GM23338 (cell line): ENCODE data around the gene CAMSAP1. TPM values are rescaled to one million over a fixed set of nuclear protein-coding genes. Genes with fewer than 3 reads are reported as not detected.

ENCODE experiments used
- ATAC-seq: fragments of 200-7000 bp; cut with Tn5 transposase; 3 replicates; pipeline ENCODE4 v1.9.1; 2020
- DNase-seq: peaks from one replicate; pipeline ENCODE4 v3.0.0-alpha.2; 2015; ENCODE audit warnings: low spot score
- H2AFZ ChIP-seq: fragments of 200-600 bp; sonication (generic); 2 replicates; pipeline ENCODE4 v1.8.0; 2016; ENCODE audit warnings: antibody characterized with exemption, mild to moderate bottlenecking, moderate library complexity
- H3F3A ChIP-seq: fragments of 200-600 bp; sonication (generic); replicated peaks from 2 replicates; pipeline ENCODE4 v1.8.0; 2017; ENCODE audit warnings: antibody characterized with exemption, mixed run types, low read depth
- H3K27ac ChIP-seq: fragments of 200-600 bp; sonication (generic); 2 replicates; pipeline ENCODE4 v1.6.1; 2016; ENCODE audit warnings: low read depth
- H3K27me3 ChIP-seq: fragments of 200-600 bp; sonication (generic); 2 replicates; pipeline ENCODE4 v1.8.0; 2016; ENCODE audit warnings: mild to moderate bottlenecking, mixed run types, moderate library complexity; ENCODE audit not compliant: insufficient read depth
- H3K36me3 ChIP-seq: fragments of 200-600 bp; sonication (generic); 2 replicates; pipeline ENCODE4 v1.8.0; 2016; ENCODE audit warnings: mild to moderate bottlenecking; ENCODE audit not compliant: insufficient read depth
- H3K4me1 ChIP-seq: fragments of 200-600 bp; sonication (generic); 2 replicates; pipeline ENCODE4 v1.8.0; 2016; ENCODE audit warnings: mild to moderate bottlenecking, moderate library complexity; ENCODE audit not compliant: insufficient read depth
- H3K4me2 ChIP-seq: fragments of 200-600 bp; sonication (generic); 2 replicates; pipeline ENCODE4 v1.7.1; 2017; ENCODE audit warnings: mixed run types
- H3K4me3 ChIP-seq: fragments of 200-600 bp; sonication (generic); 2 replicates; pipeline ENCODE4 v1.6.1; 2016; ENCODE audit warnings: mixed run types
- H3K79me2 ChIP-seq: fragments of 200-600 bp; sonication (generic); replicated peaks from 2 replicates; pipeline ENCODE4 v1.8.0; 2017; ENCODE audit warnings: mild to moderate bottlenecking; ENCODE audit not compliant: insufficient read depth
- H3K9me2 ChIP-seq: fragments of 200-600 bp; sonication (generic); 2 replicates; pipeline ENCODE4 v1.8.0; 2017; ENCODE audit not compliant: insufficient read depth
- H4K20me1 ChIP-seq: fragments of 200-600 bp; sonication (generic); replicated peaks from 2 replicates; pipeline ENCODE4 v1.8.0; 2017; ENCODE audit warnings: mild to moderate bottlenecking; ENCODE audit not compliant: insufficient read depth
- H3K27ac Mint-ChIP-seq: 2 replicates; pipeline ENCODE4 v1.8.0; 2020; ENCODE audit warnings: inconsistent platforms, mild to moderate bottlenecking, moderate library complexity, mixed read lengths
- H3K27me3 Mint-ChIP-seq: 3 replicates; pipeline ENCODE4 v1.8.0; 2022; ENCODE audit warnings: low read depth, mild to moderate bottlenecking, moderate library complexity, mixed read lengths, inconsistent platforms; ENCODE audit not compliant: insufficient read depth, poor library complexity
- H3K36me3 Mint-ChIP-seq: 3 replicates; pipeline ENCODE4 v1.8.0; 2021; ENCODE audit warnings: low read depth, mild to moderate bottlenecking, inconsistent platforms, moderate library complexity, mixed read lengths
- H3K4me1 Mint-ChIP-seq: 3 replicates; pipeline ENCODE4 v1.8.0; 2020; ENCODE audit warnings: mild to moderate bottlenecking, inconsistent platforms, mixed read lengths
- H3K4me3 Mint-ChIP-seq: 3 replicates; pipeline ENCODE4 v1.8.0; 2021; ENCODE audit warnings: moderate library complexity, mild to moderate bottlenecking, inconsistent platforms, mixed read lengths
- H3K9me3 Mint-ChIP-seq: 3 replicates; pipeline ENCODE4 v1.8.0; 2020; ENCODE audit warnings: moderate library complexity, mild to moderate bottlenecking, inconsistent platforms, mixed read lengths
- CREB1 ChIP-seq: fragments of 250-450 bp; sonication (Bioruptor Pico); IDR thresholded peaks from 2 replicates; pipeline ENCODE4 v1.5.0; 2020; ENCODE audit warnings: low read depth, mild to moderate bottlenecking, moderate library complexity
- CTCF ChIP-seq, 2 experiments: fragments of 200-600 bp in 1 of 2; sonication (generic) in 1 of 2; conservative IDR thresholded peaks; 2 replicates each; pipeline versions ENCODE4 v1.5.1 to v1.6.1; 2016 to 2017; ENCODE audit warnings: antibody characterized with exemption in 2 of 2, low read depth in 2 of 2, mild to moderate bottlenecking in 2 of 2, moderate library complexity in 1 of 2
- EZH2 ChIP-seq: fragments of 200-600 bp; sonication (generic); IDR thresholded peaks from one replicate; pipeline ENCODE4 v1.8.0; 2017; ENCODE audit warnings: antibody characterized with exemption, mild to moderate bottlenecking, low read depth; ENCODE audit not compliant: unreplicated experiment
- EZH2phosphoT487 ChIP-seq: fragments of 200-600 bp; sonication (generic); IDR thresholded peaks from one replicate; pipeline ENCODE4 v1.8.1; 2018; ENCODE audit warnings: antibody characterized with exemption; ENCODE audit not compliant: unreplicated experiment
- JUNB ChIP-seq: IDR thresholded peaks from one replicate; pipeline ENCODE4 v1.6.1; 2016; ENCODE audit warnings: antibody characterized with exemption; ENCODE audit not compliant: unreplicated experiment
- NANOG ChIP-seq: IDR thresholded peaks from 2 replicates; pipeline ENCODE4 v1.6.1; 2016; ENCODE audit warnings: antibody characterized with exemption, borderline replicate concordance
- POLR2AphosphoS5 ChIP-seq: IDR thresholded peaks from 2 replicates; pipeline ENCODE4 v1.6.1; 2016; ENCODE audit warnings: antibody characterized with exemption, low read depth
- STAT1 ChIP-seq: IDR thresholded peaks from one replicate; pipeline ENCODE4 v1.6.1; 2016; ENCODE audit warnings: antibody characterized with exemption; ENCODE audit not compliant: unreplicated experiment
- ZNF114 ChIP-seq: fragments of 250-450 bp; sonication (Bioruptor Pico); IDR thresholded peaks from 2 replicates; pipeline ENCODE4 v1.5.0; 2020; ENCODE audit warnings: mild to moderate bottlenecking, moderate library complexity
- ZNF331 ChIP-seq: fragments of 250-450 bp; sonication (Bioruptor Pico); IDR thresholded peaks from 2 replicates; pipeline ENCODE4 v1.5.0; 2020; ENCODE audit warnings: low read depth, mild to moderate bottlenecking, moderate library complexity
- ZNF462 ChIP-seq: fragments of 250-450 bp; sonication (Bioruptor Pico); IDR thresholded peaks from 2 replicates; pipeline ENCODE4 v1.5.0; 2020; ENCODE audit warnings: mild to moderate bottlenecking, moderate library complexity
- polyA plus RNA-seq: library from polyadenylated mRNA; unstranded; fragments of >200 nt; fragmentation: Nextera tagmentation; extraction: Ambion mirVana; gene quantifications from 2 replicates; pipeline ENCODE4 v1.2.1, GENCODE V29; 2016
- total RNA-seq: library from RNA; depleted of rRNA; stranded (reverse); fragments of >200 nt; shearing (Covaris generic); gene quantifications from 2 replicates; pipeline ENCODE4 v1.2.3, GENCODE V29; 2014
- TF ChIP-seq, protein P1 (sequence below): IDR thresholded peaks from one replicate; pipeline ENCODE4 v1.6.1; 2018; ENCODE audit warnings: antibody characterized with exemption; ENCODE audit not compliant: unreplicated experiment
- TF ChIP-seq, protein P2 (sequence below): IDR thresholded peaks from 2 replicates; pipeline ENCODE4 v1.6.1; 2016; ENCODE audit warnings: antibody characterized with exemption

CAMSAP1 gene
- total and polyA plus RNA-seq, 2 experiments from 2014 or later, result 6.9 to 75.4 TPM

DNA sequence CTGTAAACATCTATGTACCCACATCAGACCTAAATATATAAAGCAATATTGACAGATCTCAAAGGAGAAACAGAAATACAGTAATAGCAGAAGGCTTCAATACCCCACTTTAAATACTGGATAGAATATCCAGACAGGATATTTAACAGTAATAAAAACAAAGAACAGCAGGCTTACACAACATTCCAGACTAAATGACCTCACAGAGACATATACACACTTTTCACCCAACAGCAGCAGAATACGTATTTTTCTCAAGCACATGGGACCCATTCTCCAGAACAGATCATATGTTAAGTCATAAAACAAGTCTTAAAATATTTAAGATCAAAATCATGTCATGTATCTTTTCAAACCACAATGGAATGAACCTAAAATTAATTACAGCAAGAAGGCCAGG, 76.8 kb downstream of the CAMSAP1 start:
- no peak overlapping the region for H3K27ac Mint-ChIP-seq
- peaks cover 3% of the 10 kb centered on the region for H3K27me3 Mint-ChIP-seq
- ATAC-seq (no peak), DNase-seq (no peak)
- H3K36me3 Mint-ChIP-seq, result peaks cover 19% of the 10 kb centered on the region; the same call in 2 of the 3 replicates
- H3F3A ChIP-seq, result no peaks in the 10 kb centered on the region
- no peaks in the 10 kb centered on the region for H3K27me3 ChIP-seq
- H3K4me3 ChIP-seq, result no peak overlapping the region
- no peaks in the 10 kb centered on the region for H3K4me1 Mint-ChIP-seq
- no peak overlapping the region for H3K27ac ChIP-seq
- H4K20me1 ChIP-seq, result peaks cover 36% of the 10 kb centered on the region
- H3K4me3 Mint-ChIP-seq, result no peak overlapping the region
- H3K36me3 ChIP-seq, result no peaks in the 10 kb centered on the region; the same call in 1 of the 2 replicates
- no peak overlapping the region for H2AFZ ChIP-seq
- no peak overlapping the region for H3K4me2 ChIP-seq
- H3K9me3 Mint-ChIP-seq, result 0 out of 3 replicates have a peak, but pooled peaks cover 4% of the 10 kb centered on the region
- H3K9me2 ChIP-seq, result no peaks in the 10 kb centered on the region
- H3K79me2 ChIP-seq, result peaks cover 88% of the 10 kb centered on the region
- H3K4me1 ChIP-seq, result no peaks in the 10 kb centered on the region
- TF ChIP-seq ZNF462 (CRISPR knock-in tag) (no peak), JUNB (no peak), ZNF114 (CRISPR knock-in tag) (no peak), EZH2phosphoT487 (no peak), POLR2AphosphoS5 (no peak), EZH2 (no peak), CREB1 (CRISPR knock-in tag) (no peak), STAT1 (no peak), CTCF (conservative IDR thresholded peaks at IDR 0.05; ENCODE audit: low read depth in 2 of 2) (no peak), ZNF331 (CRISPR knock-in tag) (no peak), NANOG (no peak)
- TF ChIP-seq, protein P1, sequence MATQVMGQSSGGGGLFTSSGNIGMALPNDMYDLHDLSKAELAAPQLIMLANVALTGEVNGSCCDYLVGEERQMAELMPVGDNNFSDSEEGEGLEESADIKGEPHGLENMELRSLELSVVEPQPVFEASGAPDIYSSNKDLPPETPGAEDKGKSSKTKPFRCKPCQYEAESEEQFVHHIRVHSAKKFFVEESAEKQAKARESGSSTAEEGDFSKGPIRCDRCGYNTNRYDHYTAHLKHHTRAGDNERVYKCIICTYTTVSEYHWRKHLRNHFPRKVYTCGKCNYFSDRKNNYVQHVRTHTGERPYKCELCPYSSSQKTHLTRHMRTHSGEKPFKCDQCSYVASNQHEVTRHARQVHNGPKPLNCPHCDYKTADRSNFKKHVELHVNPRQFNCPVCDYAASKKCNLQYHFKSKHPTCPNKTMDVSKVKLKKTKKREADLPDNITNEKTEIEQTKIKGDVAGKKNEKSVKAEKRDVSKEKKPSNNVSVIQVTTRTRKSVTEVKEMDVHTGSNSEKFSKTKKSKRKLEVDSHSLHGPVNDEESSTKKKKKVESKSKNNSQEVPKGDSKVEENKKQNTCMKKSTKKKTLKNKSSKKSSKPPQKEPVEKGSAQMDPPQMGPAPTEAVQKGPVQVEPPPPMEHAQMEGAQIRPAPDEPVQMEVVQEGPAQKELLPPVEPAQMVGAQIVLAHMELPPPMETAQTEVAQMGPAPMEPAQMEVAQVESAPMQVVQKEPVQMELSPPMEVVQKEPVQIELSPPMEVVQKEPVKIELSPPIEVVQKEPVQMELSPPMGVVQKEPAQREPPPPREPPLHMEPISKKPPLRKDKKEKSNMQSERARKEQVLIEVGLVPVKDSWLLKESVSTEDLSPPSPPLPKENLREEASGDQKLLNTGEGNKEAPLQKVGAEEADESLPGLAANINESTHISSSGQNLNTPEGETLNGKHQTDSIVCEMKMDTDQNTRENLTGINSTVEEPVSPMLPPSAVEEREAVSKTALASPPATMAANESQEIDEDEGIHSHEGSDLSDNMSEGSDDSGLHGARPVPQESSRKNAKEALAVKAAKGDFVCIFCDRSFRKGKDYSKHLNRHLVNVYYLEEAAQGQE, result no peak
- TF ChIP-seq, protein P2, sequence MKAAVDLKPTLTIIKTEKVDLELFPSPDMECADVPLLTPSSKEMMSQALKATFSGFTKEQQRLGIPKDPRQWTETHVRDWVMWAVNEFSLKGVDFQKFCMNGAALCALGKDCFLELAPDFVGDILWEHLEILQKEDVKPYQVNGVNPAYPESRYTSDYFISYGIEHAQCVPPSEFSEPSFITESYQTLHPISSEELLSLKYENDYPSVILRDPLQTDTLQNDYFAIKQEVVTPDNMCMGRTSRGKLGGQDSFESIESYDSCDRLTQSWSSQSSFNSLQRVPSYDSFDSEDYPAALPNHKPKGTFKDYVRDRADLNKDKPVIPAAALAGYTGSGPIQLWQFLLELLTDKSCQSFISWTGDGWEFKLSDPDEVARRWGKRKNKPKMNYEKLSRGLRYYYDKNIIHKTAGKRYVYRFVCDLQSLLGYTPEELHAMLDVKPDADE, result no peak
